Heart right ventricle (tissue), 16 donors: Measurements from ENCODE around the gene PPRC1. TPM values are rescaled to one million over a fixed set of nuclear protein-coding genes. Genes with fewer than 3 reads are reported as not detected.
"Not testable (repeated sequence)": the region's sequence is repeated elsewhere in the genome, so short reads cannot be mapped to it uniquely, and the experiment has no call there.

Source experiments
- ATAC-seq, 8 donors: fragments of 200-7000 bp; cut with Tn5 transposase; one replicate each; pipeline ENCODE4 v1.9.1; 2020; ENCODE audit warnings: mild to moderate bottlenecking in 8 of 8, moderate library complexity in 8 of 8, moderate number of reproducible peaks in 1 of 8
- DNase-seq, 2 donors: peaks; one replicate each; pipeline ENCODE4 v3.0.0-alpha.2; 2020
- H3K27ac ChIP-seq, 10 donors: fragments of 200-600 bp; sonication (generic) in 2 of 10; one replicate each; pipeline versions ENCODE4 v1.5.0 to v1.8.0; 2020 to 2022; ENCODE audit warnings: mild to moderate bottlenecking in 3 of 10
- H3K27me3 ChIP-seq, 7 donors: fragments of 200-600 bp; one replicate each; pipeline ENCODE4 v1.8.0; 2021 to 2022; ENCODE audit warnings: mild to moderate bottlenecking in 2 of 7
- H3K36me3 ChIP-seq, 9 donors: fragments of 200-600 bp; sonication (generic) in 1 of 9; one replicate each; pipeline versions ENCODE4 v1.5.0 to v1.8.0; 2020 to 2022; ENCODE audit warnings: mild to moderate bottlenecking in 2 of 9
- H3K4me1 ChIP-seq, 9 donors: fragments of 200-600 bp; sonication (generic) in 1 of 9; one replicate each; pipeline versions ENCODE4 v1.5.0 to v1.8.0; 2020 to 2022; ENCODE audit warnings: mild to moderate bottlenecking in 4 of 9
- H3K4me3 ChIP-seq, 10 donors: fragments of 200-600 bp; sonication (generic) in 2 of 10; one replicate each; pipeline versions ENCODE4 v1.5.0 to v1.8.0; 2020 to 2022; ENCODE audit warnings: mild to moderate bottlenecking in 7 of 10, moderate library complexity in 2 of 10
- H3K9me3 ChIP-seq, 11 donors: fragments of 200-600 bp in 10 of 11; sonication (generic) in 2 of 11; one replicate each; pipeline versions ENCODE4 v1.5.0 to v1.8.0; 2013 to 2022; ENCODE audit warnings: mild to moderate bottlenecking in 2 of 11, control low read depth in 1 of 11, moderate library complexity in 1 of 11
- WGBS, 2 donors: extraction: QIAGEN DNeasy Blood & Tissue Kit; methylation state at CpG; one replicate each; pipeline ENCODE4 v1.1.7; 2013; ENCODE audit warnings: inconsistent platforms in 1 of 2; 5-methylcytosine and 5-hydroxymethylcytosine counted together
- intact Hi-C, 10 donors: fragments of 100-400 bp; cut with DNase I; formaldehyde crosslinking; loops; one replicate each; pipeline versions ENCODE4 v1.11.1 to v1.14.2; 2022
- polyA plus RNA-seq, 2 donors: library from polyadenylated mRNA; stranded (reverse); fragments of 200-250 nt; gene quantifications; one replicate each; pipeline ENCODE4 v1.2.3, GENCODE V29; 2013
- total RNA-seq, 10 donors: library from RNA; stranded (reverse); fragmentation: NEBNext Ultra II Directional in 3 of 10; extraction: Animal tissue kit (Norgen Biotek cat#: 25700) in 3 of 10; gene quantifications; one replicate each; pipeline versions ENCODE4 v1.2.1 to v1.2.4, GENCODE V29; 2021 to 2023
- TF ChIP-seq, protein P1 (sequence below), 9 donors: fragments of 200-600 bp; sonication (generic) in 2 of 9; IDR thresholded peaks; one replicate each; pipeline versions ENCODE4 v1.5.0 to v1.8.0; 2021 to 2022; ENCODE audit warnings: antibody characterized with exemption in 9 of 9, mild to moderate bottlenecking in 5 of 9, moderate library complexity in 1 of 9
- donor health status: Arrhythmogenic right ventricular cardiomyopathy.
- donor health status: ischemic (EF 13 %, LVEDD 7.1; RV severe dilation, severe dysfunction).
- donor health status: healthy with polysubstance abuse.
- donor health status: DM: no; HTN: yes; CAD: no.
- donor health status: DM: no; HTN: no; CAD: no.
- donor health status: ischemic (EF 25% LVEDD 6.9; RV normal size, moderate dysfunction).
- donor health status: ischemic (EF 25% LVEDD 5.7; RV mildly dilated, moderate dysfunction).
- donor health status: healthy.
- donor health status: DM: yes; HTN: yes; CAD: no.
- donor health status: Ischemic cardiomyopathy.
- donor health status: ischemic (EF 35%, LVEDD 5.7; RV mildly dilated, moderate dysfunction).
- donor health status: nonischemic (EF 11% LVEDD 7.7; RV severe dilation, severe dysfunction).
- donor health status: DM: yes; HTN: yes; CAD: no.
- donor health status: PGD.
- donor health status: ischemic (EF 29% LVEDD 5.4; RV normal size, mild dysfunction).
- donor health status: nonischemic (EF 23%, LVEDD 6.1; RV moderate dilation, normal function).

The PPRC1 gene
- total and polyA plus RNA-seq, 12 donors, result 10.6 to 22.7 (median 13.6) TPM

GRCh38 chr10:102185811-102186527, 53.1 kb downstream of the PPRC1 start:
- ATAC-seq (peak in 4 of 8 donors; percentile 35 to 63 (median 60)), DNase-seq (no peak)
- no peaks in the 10 kb centered on the region for H3K27me3 ChIP-seq
- TF ChIP-seq, protein P1, sequence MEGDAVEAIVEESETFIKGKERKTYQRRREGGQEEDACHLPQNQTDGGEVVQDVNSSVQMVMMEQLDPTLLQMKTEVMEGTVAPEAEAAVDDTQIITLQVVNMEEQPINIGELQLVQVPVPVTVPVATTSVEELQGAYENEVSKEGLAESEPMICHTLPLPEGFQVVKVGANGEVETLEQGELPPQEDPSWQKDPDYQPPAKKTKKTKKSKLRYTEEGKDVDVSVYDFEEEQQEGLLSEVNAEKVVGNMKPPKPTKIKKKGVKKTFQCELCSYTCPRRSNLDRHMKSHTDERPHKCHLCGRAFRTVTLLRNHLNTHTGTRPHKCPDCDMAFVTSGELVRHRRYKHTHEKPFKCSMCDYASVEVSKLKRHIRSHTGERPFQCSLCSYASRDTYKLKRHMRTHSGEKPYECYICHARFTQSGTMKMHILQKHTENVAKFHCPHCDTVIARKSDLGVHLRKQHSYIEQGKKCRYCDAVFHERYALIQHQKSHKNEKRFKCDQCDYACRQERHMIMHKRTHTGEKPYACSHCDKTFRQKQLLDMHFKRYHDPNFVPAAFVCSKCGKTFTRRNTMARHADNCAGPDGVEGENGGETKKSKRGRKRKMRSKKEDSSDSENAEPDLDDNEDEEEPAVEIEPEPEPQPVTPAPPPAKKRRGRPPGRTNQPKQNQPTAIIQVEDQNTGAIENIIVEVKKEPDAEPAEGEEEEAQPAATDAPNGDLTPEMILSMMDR (IDR thresholded peaks at IDR 0.05), result no peak
- peaks cover 0 to 12% (median 0%) of the 10 kb centered on the region in 9 donors for H3K4me1 ChIP-seq
- H3K36me3 ChIP-seq, result no peaks in the 10 kb centered on the region
- peak overlapping the region in 3 of 10 donors; percentile 1 to 10 (median 8) for H3K4me3 ChIP-seq
- intact Hi-C loops, result no loop called here
- 74 to 82% methylated on average over 15 of the region's 15 CpGs for WGBS, 2 donors
- H3K9me3 ChIP-seq, result peaks cover 0 to 9% (median 0%) of the 10 kb centered on the region in 11 donors
- no peak overlapping the region for H3K27ac ChIP-seq

DNA sequence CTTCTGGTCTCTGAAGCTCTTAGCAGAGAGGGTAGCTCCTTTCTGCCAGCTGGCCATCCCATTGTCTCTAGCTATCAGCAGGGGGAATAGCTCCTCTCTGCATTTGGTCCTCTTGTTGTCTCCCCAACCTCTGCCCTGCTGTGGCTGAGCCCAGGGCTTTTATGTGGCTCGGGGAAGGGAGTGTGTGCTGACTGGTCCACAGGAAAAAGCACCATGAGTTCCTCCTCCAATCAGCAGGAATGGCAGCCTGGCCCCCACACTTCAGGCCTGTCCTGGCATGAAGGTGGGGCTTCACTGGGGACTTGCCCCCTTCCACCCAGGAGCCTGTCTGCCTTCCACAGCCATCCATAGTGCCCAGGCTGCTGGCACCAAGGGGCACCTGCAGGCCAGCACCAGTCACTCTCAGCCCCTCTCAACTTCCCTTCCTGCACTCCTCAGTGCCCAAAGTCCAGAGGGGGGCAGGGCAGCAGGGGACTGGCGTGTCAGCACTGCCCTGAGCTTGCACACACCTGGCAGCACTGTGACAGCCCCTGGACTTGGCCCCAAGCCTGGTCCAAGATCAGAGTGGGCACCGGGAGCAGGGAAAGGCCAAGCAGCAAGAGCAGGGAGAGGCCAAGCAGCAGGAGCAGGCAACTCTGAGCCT, 55.6 kb downstream of the PPRC1 start:
- DNase-seq (no peak), ATAC-seq (peak in 1 of 8 donors; percentile 13)
- WGBS, 2 donors, result 60 to 76% methylated on average over 3 of the region's 3 CpGs
- Histone ChIP-seq H3K9me3 (peaks cover 0 to 23% (median 0%) of the 10 kb centered on the region in 11 donors), H3K36me3 (no peaks in the 10 kb centered on the region), H3K27ac (no peak overlapping the region), H3K4me1 (peaks cover 0 to 12% (median 0%) of the 10 kb centered on the region in 9 donors), H3K4me3 (no peak overlapping the region), H3K27me3 (no peaks in the 10 kb centered on the region)
- intact Hi-C loops, result no loop called here
- TF ChIP-seq, protein P1 (IDR thresholded peaks at IDR 0.05), result no peak

DNA sequence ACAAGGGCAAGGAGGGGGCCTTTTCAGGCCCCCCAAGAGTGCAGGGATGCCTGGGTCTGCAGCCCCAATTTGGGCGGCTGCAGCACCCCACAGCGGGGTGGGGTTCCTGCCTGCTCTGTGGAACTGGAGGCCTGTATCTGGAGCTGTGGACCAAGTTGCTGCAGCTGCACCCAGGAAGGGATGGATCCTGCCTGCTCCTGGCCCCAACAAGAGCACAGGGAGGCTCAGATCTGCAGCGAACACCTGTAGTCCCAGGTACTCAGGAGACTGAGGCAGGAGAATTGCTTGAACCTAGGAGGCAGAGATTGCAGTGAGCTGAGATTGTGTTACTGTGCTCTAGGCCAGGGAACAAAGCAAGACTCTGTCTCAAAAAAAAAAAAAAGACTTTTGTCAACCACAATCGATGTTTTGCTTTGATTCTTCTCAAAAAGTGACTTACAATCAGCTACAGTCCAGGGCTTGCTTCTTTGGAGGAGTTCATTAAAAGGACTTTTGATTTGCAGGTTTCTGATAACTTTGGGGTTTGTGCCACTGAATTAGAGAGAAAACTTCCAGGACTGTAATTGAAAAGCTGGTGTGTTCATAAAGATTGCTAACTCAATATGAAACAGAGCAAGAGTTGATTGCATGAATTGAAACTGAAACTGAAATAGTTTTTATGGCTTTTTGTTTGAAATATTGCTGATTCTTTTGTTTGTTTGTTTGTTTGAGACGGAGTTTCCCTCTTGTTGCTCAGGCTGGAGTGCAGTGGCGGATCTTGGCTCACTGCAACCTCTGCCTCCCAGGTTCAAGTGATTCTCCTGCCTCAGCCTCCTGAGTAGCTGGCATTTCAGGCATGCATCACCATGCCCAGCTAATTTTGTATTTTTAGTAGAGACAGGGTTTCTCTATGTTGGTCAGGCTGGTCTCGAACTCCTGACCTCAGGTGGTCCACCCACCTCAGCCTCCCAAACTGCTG, 56.4 kb downstream of the PPRC1 start:
- H3K27me3 ChIP-seq, DNase-seq, H3K4me3 ChIP-seq, H3K36me3 ChIP-seq, intact Hi-C loops, ATAC-seq: not testable (repeated sequence)
- peaks cover 0 to 23% (median 0%) of the 10 kb centered on the region in 11 donors for H3K9me3 ChIP-seq
- 79 to 83% methylated on average over 7 of the region's 7 CpGs for WGBS, 2 donors
- H3K27ac ChIP-seq, result peak overlapping the region in 1 of 10 donors; percentile 9
- H3K4me1 ChIP-seq, result peaks cover 0 to 12% (median 0%) of the 10 kb centered on the region in 9 donors

DNA sequence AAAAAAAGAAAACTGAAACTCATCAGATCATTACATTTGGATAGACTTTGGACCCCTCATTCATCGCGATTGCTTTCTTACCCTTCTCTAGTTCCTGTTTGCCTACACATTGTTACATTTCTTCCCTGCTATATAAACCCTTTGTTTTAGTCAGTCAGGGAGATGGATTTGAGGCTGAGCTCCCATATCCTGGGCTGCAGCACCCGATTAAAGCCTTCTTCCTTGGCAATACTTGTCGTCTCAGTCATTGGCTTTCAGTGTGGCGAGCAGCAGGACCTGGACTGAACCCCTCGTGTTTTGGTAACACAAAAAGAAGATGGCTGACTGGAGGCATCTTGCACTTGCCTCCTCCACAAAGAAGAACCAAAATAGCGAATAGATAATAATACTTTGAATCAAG, 59.1 kb downstream of the PPRC1 start:
- Histone ChIP-seq H3K27me3 (no peaks in the 10 kb centered on the region), H3K4me3 (no peak overlapping the region), H3K27ac (no peak overlapping the region), H3K36me3 (no peaks in the 10 kb centered on the region), H3K9me3 (peaks cover 0 to 23% (median 0%) of the 10 kb centered on the region in 11 donors), H3K4me1 (peaks cover 0 to 12% (median 0%) of the 10 kb centered on the region in 9 donors)
- ATAC-seq, result no peak
- no peak for DNase-seq
- intact Hi-C loops, result no loop called here
- WGBS, 2 donors, result 79 to 84% methylated on average over 7 of the region's 7 CpGs
- TF ChIP-seq, protein P1 (IDR thresholded peaks at IDR 0.05), result no peak
